CD4-positive, alpha-beta T cell (primary cell): ENCODE data around the gene SLC1A7. TPM values are rescaled to one million over a fixed set of nuclear protein-coding genes. Genes with fewer than 3 reads are reported as not detected.

Experiments used
- ATAC-seq: fragments of 200-7000 bp; cut with Tn5 transposase; one replicate; pipeline ENCODE4 v1.10.0; 2022; ENCODE audit warnings: mild to moderate bottlenecking; ENCODE audit not compliant: poor library complexity
- CTCF ChIA-PET: fragments of 350-600 bp; sonication (Branson Sonifier 250); formaldehyde crosslinking; loops from one replicate; lab custom pipeline; 2021; ENCODE audit warnings: antibody characterized with exemption, inconsistent platforms; lab: Charles Lee
- POLR2A ChIA-PET: fragments of 350-600 bp; sonication (Branson Sonifier 250); formaldehyde crosslinking; loops from one replicate; lab custom pipeline; 2021; ENCODE audit warnings: antibody characterized with exemption, inconsistent platforms; lab: Charles Lee
- DNase-seq, 14 experiments: peaks; one replicate each; pipeline ENCODE4 v3.0.0-alpha.2; 2013 to 2020; ENCODE audit warnings: mixed read lengths in 2 of 14
- H3K27ac ChIP-seq, 2 donors: one replicate each; pipeline versions ENCODE4 v1.5.1 to v1.7.0; 2013; ENCODE audit warnings: low read length in 2 of 2, low read depth in 1 of 2, mild to moderate bottlenecking in 1 of 2
- H3K27me3 ChIP-seq, 2 experiments: 1 replicate in 1 of 2; 2 replicates in 1 of 2; pipeline versions ENCODE4 v1.6.1 to v1.7.0; 2013; ENCODE audit warnings: low read length in 2 of 2, control low read depth in 1 of 2, mild to moderate bottlenecking in 1 of 2, moderate library complexity in 1 of 2; ENCODE audit not compliant: insufficient read depth in 2 of 2, control insufficient read depth in 1 of 2
- H3K36me3 ChIP-seq: one replicate; pipeline ENCODE4 v1.6.1; 2013; ENCODE audit warnings: low read length, control low read depth; ENCODE audit not compliant: insufficient read depth
- H3K4me1 ChIP-seq: one replicate; pipeline ENCODE4 v1.6.1; 2013; ENCODE audit warnings: low read length, control low read depth; ENCODE audit not compliant: insufficient read depth
- H3K4me3 ChIP-seq: one replicate; pipeline ENCODE4 v1.5.1; 2013; ENCODE audit warnings: mild to moderate bottlenecking, low read length, moderate library complexity
- H3K9me3 ChIP-seq, 2 experiments: 1 replicate in 1 of 2; 2 replicates in 1 of 2; pipeline versions ENCODE4 v1.6.1 to v1.7.0; 2013; ENCODE audit warnings: low read length in 2 of 2, mild to moderate bottlenecking in 2 of 2, control low read depth in 1 of 2, moderate library complexity in 1 of 2; ENCODE audit not compliant: control insufficient read depth in 1 of 2, insufficient read depth in 1 of 2
- H3K27ac Mint-ChIP-seq: one replicate; pipeline ENCODE4 v1.8.0; 2020; ENCODE audit warnings: mixed read lengths
- H3K27me3 Mint-ChIP-seq: one replicate; pipeline ENCODE4 v1.8.0; 2021; ENCODE audit warnings: mixed read lengths
- H3K36me3 Mint-ChIP-seq: one replicate; pipeline ENCODE4 v1.8.0; 2021; ENCODE audit warnings: low read depth, mixed read lengths
- H3K4me1 Mint-ChIP-seq: one replicate; pipeline ENCODE4 v1.8.0; 2021; ENCODE audit warnings: low read depth, mixed read lengths
- H3K4me3 Mint-ChIP-seq: one replicate; pipeline ENCODE4 v1.8.0; 2020; ENCODE audit warnings: mild to moderate bottlenecking, mixed read lengths
- H3K9me3 Mint-ChIP-seq: one replicate; pipeline ENCODE4 v1.8.0; 2020; ENCODE audit warnings: mixed read lengths
- intact Hi-C, 2 experiments: fragments of 100-400 bp; cut with DNase I in 1 of 2; cut with micrococcal nuclease in 1 of 2; formaldehyde crosslinking; loops; one replicate each; pipeline versions ENCODE4 v1.15.1 to v1.9.0; 2023 to 2025; cut with DNase I, micrococcal nuclease
- total RNA-seq, 174 experiments: library from RNA in 2 of 174; stranded (reverse) in 2 of 174; gene quantifications; one replicate each; pipeline ENCODE4 v1.2.3 and lab custom pipeline; 2021 to 2026
- TF ChIP-seq, protein P1 (sequence below): fragments of 200-600 bp; IDR thresholded peaks from one replicate; pipeline ENCODE4 v1.8.0; 2022; ENCODE audit warnings: antibody characterized with exemption, mild to moderate bottlenecking

SLC1A7 gene
- total RNA-seq, 2 experiments from 2014 or later: not detected

DNA sequence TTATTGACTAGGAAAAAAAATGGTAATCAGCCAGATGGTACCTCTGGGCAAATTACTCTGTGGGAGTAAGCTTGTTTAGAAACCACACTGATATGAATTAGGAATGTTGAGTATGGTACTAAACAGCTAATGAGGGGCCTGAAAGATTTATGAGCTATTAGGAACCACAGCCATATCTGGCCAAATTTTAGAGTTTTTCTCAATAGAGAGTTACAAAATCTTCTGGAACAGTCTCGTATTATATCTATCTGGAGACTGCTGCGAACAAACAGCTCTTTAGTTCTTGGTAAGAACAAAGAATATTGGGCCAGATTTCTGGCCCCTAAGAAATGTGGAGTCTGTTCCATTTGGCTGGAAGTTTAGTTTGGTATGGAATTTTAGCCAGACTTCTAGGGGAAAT is 85.3 kb downstream of the SLC1A7 start:
- ChIA-PET CTCF (interaction anchor here (1.5 kb wide), 1 partner anchor 15 kb away, joined by 4 read pairs; no protein-coding TSS in a partner anchor), POLR2A (no interaction called here)
- Histone ChIP-seq H3K9me3 (peaks cover 0 to under 1% of the 10 kb centered on the region in 2 experiments), H3K4me3 (no peak overlapping the region), H3K36me3 (peaks cover 14% of the 10 kb centered on the region), H3K27ac (no peak overlapping the region), H3K27me3 (peaks cover 17 to 22% of the 10 kb centered on the region in 2 experiments), H3K4me1 (peaks cover 6% of the 10 kb centered on the region)
- TF ChIP-seq, protein P1, sequence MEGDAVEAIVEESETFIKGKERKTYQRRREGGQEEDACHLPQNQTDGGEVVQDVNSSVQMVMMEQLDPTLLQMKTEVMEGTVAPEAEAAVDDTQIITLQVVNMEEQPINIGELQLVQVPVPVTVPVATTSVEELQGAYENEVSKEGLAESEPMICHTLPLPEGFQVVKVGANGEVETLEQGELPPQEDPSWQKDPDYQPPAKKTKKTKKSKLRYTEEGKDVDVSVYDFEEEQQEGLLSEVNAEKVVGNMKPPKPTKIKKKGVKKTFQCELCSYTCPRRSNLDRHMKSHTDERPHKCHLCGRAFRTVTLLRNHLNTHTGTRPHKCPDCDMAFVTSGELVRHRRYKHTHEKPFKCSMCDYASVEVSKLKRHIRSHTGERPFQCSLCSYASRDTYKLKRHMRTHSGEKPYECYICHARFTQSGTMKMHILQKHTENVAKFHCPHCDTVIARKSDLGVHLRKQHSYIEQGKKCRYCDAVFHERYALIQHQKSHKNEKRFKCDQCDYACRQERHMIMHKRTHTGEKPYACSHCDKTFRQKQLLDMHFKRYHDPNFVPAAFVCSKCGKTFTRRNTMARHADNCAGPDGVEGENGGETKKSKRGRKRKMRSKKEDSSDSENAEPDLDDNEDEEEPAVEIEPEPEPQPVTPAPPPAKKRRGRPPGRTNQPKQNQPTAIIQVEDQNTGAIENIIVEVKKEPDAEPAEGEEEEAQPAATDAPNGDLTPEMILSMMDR: no peak
- no peak for ATAC-seq
- Mint-ChIP-seq H3K9me3 (no peaks in the 10 kb centered on the region), H3K27ac (no peak overlapping the region), H3K4me1 (peaks cover 6% of the 10 kb centered on the region), H3K4me3 (no peak overlapping the region), H3K36me3 (peaks cover 25% of the 10 kb centered on the region), H3K27me3 (peaks cover 21% of the 10 kb centered on the region)
- intact Hi-C loops: no loop called here
- DNase-seq: no peak

DNA sequence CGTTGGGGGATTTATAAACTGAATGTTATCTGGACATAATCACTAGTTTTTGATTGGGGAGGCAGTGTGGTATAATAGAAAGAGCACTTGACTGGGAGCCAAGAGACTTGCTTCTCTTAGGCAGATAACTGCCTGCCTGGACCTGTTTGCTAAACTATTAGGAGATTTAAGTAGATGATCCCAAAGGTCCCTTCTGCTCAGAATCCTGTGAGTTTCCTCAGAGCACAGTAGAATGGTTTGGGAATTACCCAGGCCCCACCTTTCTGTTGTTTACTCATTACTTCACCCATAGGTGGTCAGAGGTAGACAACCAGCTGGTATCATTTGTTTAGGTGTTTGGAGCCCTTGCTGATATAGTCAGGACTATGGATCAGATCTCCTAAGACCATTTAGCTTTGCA is 90.8 kb downstream of the SLC1A7 start:
- Histone ChIP-seq H3K9me3 (no peaks in the 10 kb centered on the region), H3K4me3 (no peak overlapping the region), H3K27ac (no peak overlapping the region), H3K27me3 (no peaks in the 10 kb centered on the region), H3K36me3 (peaks cover 56% of the 10 kb centered on the region), H3K4me1 (no peaks in the 10 kb centered on the region)
- ChIA-PET CTCF (no interaction called here), POLR2A (no interaction called here)
- TF ChIP-seq, protein P1: no peak
- ATAC-seq: no peak
- Mint-ChIP-seq H3K27ac (no peak overlapping the region), H3K4me3 (no peak overlapping the region), H3K4me1 (no peaks in the 10 kb centered on the region), H3K27me3 (no peaks in the 10 kb centered on the region), H3K9me3 (no peaks in the 10 kb centered on the region), H3K36me3 (peaks cover 76% of the 10 kb centered on the region)
- intact Hi-C loops: no loop called here
- no peak for DNase-seq

DNA sequence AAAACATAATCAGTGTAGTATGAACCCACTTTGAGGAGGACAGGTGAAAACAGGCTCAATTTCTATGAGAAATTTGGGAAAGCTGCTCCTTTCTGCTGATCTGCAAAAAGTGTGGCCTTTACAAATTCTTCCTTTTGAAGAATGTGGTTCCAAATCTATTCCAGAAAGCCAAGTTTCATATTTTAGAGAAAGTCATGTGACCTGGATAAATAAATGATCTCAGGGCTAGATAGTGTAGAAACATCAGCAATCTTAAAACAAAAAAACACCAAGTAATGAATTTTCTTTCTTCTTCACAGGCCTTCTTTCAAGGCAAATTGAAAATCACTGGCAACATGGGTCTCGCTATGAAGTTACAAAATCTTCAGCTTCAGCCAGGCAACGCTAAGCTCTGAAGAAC is 92.1 kb downstream of the SLC1A7 start:
- Mint-ChIP-seq H3K27ac (no peak overlapping the region), H3K36me3 (peaks cover 89% of the 10 kb centered on the region), H3K4me3 (no peak overlapping the region), H3K9me3 (no peaks in the 10 kb centered on the region), H3K27me3 (no peaks in the 10 kb centered on the region), H3K4me1 (no peaks in the 10 kb centered on the region)
- Histone ChIP-seq H3K36me3 (peaks cover 56% of the 10 kb centered on the region), H3K4me3 (no peak overlapping the region), H3K4me1 (no peaks in the 10 kb centered on the region), H3K27me3 (no peaks in the 10 kb centered on the region), H3K9me3 (no peaks in the 10 kb centered on the region), H3K27ac (no peak overlapping the region)
- CTCF ChIA-PET: no interaction called here
- DNase-seq (no peak), ATAC-seq (no peak)
- TF ChIP-seq, protein P1: no peak
- POLR2A ChIA-PET: no interaction called here
- intact Hi-C loops: no loop called here
